ENCODE measurements around the gene MESD. TPM values are rescaled to one million over a fixed set of nuclear protein-coding genes. Genes with fewer than 3 reads are reported as not detected.

Gene MESD
- polyA plus RNA-seq, 1 of the 3 experiments (the other 2 are of a cell fraction) = 15.2 TPM

GRCh38 chr15:81016489-81017068, 27.0 kb upstream of the MESD start (continued):
- TF ChIP-seq TAF1 (IDR thresholded peaks at IDR 0.05; ENCODE audit: borderline replicate concordance, low read depth, low read length) (no peak), MXI1 (IDR thresholded peaks at IDR 0.05; ENCODE audit: low read depth, low read length) (no peak), EP300 (IDR thresholded peaks at IDR 0.05; ENCODE audit: borderline replicate concordance in 1 of 2, low read depth in 1 of 2, low read length in 1 of 2) (no peak), REST (IDR thresholded peaks at IDR 0.05; ENCODE audit: low read depth, low read length) (no peak), IRF3 (IDR thresholded peaks at IDR 0.05; ENCODE audit: low read depth, low read length) (no peak), RCOR1 (IDR thresholded peaks at IDR 0.05; ENCODE audit: low read length) (no peak), FOXJ3 (CRISPR knock-in tag; IDR thresholded peaks at IDR 0.05) (no peak), JUND (IDR thresholded peaks at IDR 0.05) (no peak), NFIC (IDR thresholded peaks at IDR 0.05; ENCODE audit: borderline replicate concordance) (no peak), FOSL2 (IDR thresholded peaks at IDR 0.05; ENCODE audit: borderline replicate concordance, low read depth) (no peak)

- peaks cover 0 to 11% of the 10 kb centered on the region in 2 experiments; a peak in 1 of 4 replicates for H3K4me1 ChIP-seq (ENCODE audit: control insufficient read depth in 1 of 2, insufficient read depth in 2 of 2, low read depth in 1 of 2, low read length in 1 of 2)
- no peak overlapping the region for H3K9ac ChIP-seq
- H3K27ac ChIP-seq (ENCODE audit: low read depth in 2 of 2, low read length in 1 of 2) = no peak overlapping the region; a peak in 1 of 4 replicates
- H3K9me3 ChIP-seq = no peaks in the 10 kb centered on the region
- peak; percentile 23 for DNase-seq
- H3K4me2 ChIP-seq = no peak overlapping the region
- no peak overlapping the region for H2AFZ ChIP-seq (ENCODE audit: low read depth)
- H3K27me3 ChIP-seq (ENCODE audit: insufficient read depth) = no peaks in the 10 kb centered on the region
- H3K4me3 ChIP-seq (ENCODE audit: low read depth in 2 of 2, low read length in 1 of 2) = no peak overlapping the region
- no peaks in the 10 kb centered on the region for H3K36me3 ChIP-seq (replicated peaks in 1 of 2; ENCODE audit: control insufficient read depth in 1 of 2, insufficient read depth in 2 of 2, low read length in 1 of 2)
- H4K20me1 ChIP-seq (ENCODE audit: insufficient read depth) = no peaks in the 10 kb centered on the region
- WGBS (ENCODE audit: low lambda C conversion rate) = 86% methylated on average over 8 of the region's 8 CpGs
- H3F3A ChIP-seq (replicated peaks; ENCODE audit: insufficient read depth) = no peaks in the 10 kb centered on the region
- peak; percentile 21; the same call in 1 of the 2 replicates for TF ChIP-seq GATA2 (CRISPR knock-in tag; IDR thresholded peaks at IDR 0.05)
- TF ChIP-seq NFIC (IDR thresholded peaks at IDR 0.05; ENCODE audit: borderline replicate concordance) = no peak
- peaks cover 7% of the 10 kb centered on the region; the same call in 1 of the 2 replicates for H3K79me2 ChIP-seq (ENCODE audit: insufficient read depth)
- POLR2A ChIA-PET = no interaction called here
- no peaks in the 10 kb centered on the region for H3K9me2 ChIP-seq
- CTCF ChIA-PET = interaction anchor here (0.6 to 1.4 kb wide), 2 partner anchors 91 to 1223 kb away, joined by 3 to 4 read pairs; no protein-coding TSS in a partner anchor
Observed at GRCh38 chr15:81015621-81016488, 26.2 kb upstream of the MESD start.
